HCT116 (cell line): Measurements from ENCODE around the gene MATK. TPM values are rescaled to one million over a fixed set of nuclear protein-coding genes. Genes with fewer than 3 reads are reported as not detected.

Experiments used
- ATAC-seq: fragments of 200-7000 bp; cut with Tn5 transposase; 2 replicates; pipeline ENCODE4 v1.9.1; 2020; ENCODE audit warnings: mild to moderate bottlenecking, moderate library complexity
- BruUV-seq: library from RNA; stranded (reverse); fragments of 400-500 nt; replicated peaks from 2 replicates; lab custom pipeline; 2021; lab: Mats Ljungman, UMichigan
- CTCF ChIA-PET: fragments of 300-600 bp; sonication (Branson Sonifier 250); formaldehyde crosslinking; loops from one replicate; lab custom pipeline; 2021; ENCODE audit warnings: antibody characterized with exemption; lab: Charles Lee
- POLR2A ChIA-PET: fragments of 300-600, 350-600 bp; sonication (Branson Sonifier 250); formaldehyde crosslinking; loops from one replicate; lab custom pipeline; 2021; ENCODE audit warnings: antibody characterized with exemption; lab: Charles Lee
- RAD21 ChIA-PET, 2 experiments: fragments of 300-600 bp; sonication (Branson Sonifier 250); formaldehyde crosslinking; loops; one replicate each; lab custom pipeline; 2023; ENCODE audit warnings: low total read pairs in 2 of 2; ENCODE audit not compliant: uncharacterized antibody in 2 of 2, unreplicated experiment in 2 of 2, low non-redundant PET in 1 of 2; lab: Charles Lee
- DNase-seq: peaks from one replicate; pipeline ENCODE4 v3.0.0-alpha.2; 2010; ENCODE audit warnings: low read depth, low spot score
- H2AFZ ChIP-seq: fragments of 200-600 bp; shearing (Covaris generic), sonication (generic); 2 replicates; pipeline ENCODE4 v1.6.1; 2017; ENCODE audit warnings: low read depth, mixed run types, mixed read lengths, antibody characterized with exemption, low read length; ENCODE audit not compliant: poor library complexity, severe bottlenecking
- H3K27ac ChIP-seq: 2 replicates; pipeline ENCODE4 v1.5.1; 2012; ENCODE audit warnings: low read depth, low read length
- H3K27me3 ChIP-seq: fragments of 200-600 bp; sonication (generic); 2 replicates; pipeline ENCODE4 v1.6.1; 2016; ENCODE audit warnings: mixed run types, low read length, mixed read lengths; ENCODE audit not compliant: insufficient read depth
- H3K36me3 ChIP-seq, 2 experiments: fragments of 200-500 bp in 1 of 2; fragments of 200-600 bp in 1 of 2; sonication (Bioruptor generic) in 1 of 2; sonication (generic) in 1 of 2; 2 replicates each; pipeline versions ENCODE4 v1.5.1 to v1.6.1; 2014 to 2016; ENCODE audit warnings: low read length in 2 of 2, inconsistent platforms in 1 of 2, mixed read lengths in 1 of 2, mixed run types in 1 of 2; ENCODE audit not compliant: insufficient read depth in 2 of 2, control insufficient read depth in 1 of 2
- H3K4me1 ChIP-seq, 2 experiments: fragments of 200-600 bp in 1 of 2; sonication (generic) in 1 of 2; 2 replicates each; pipeline versions ENCODE4 v1.5.1 to v1.6.1; 2012 to 2017; ENCODE audit warnings: low read length in 2 of 2, inconsistent platforms in 1 of 2, mild to moderate bottlenecking in 1 of 2, mixed read lengths in 1 of 2, mixed run types in 1 of 2, moderate library complexity in 1 of 2; ENCODE audit not compliant: insufficient read depth in 2 of 2, control insufficient read depth in 1 of 2
- H3K4me2 ChIP-seq: fragments of 200-600 bp; sonication (generic); 2 replicates; pipeline ENCODE4 v1.6.1; 2017; ENCODE audit warnings: mixed run types, low read length, mixed read lengths
- H3K4me3 ChIP-seq, 2 experiments: fragments of 200-600 bp in 1 of 2; sonication (generic) in 1 of 2; replicated peaks in 1 of 2; 2 replicates each; pipeline ENCODE4 v1.5.1; 2011 to 2016; ENCODE audit warnings: low read length in 2 of 2, control low read depth in 1 of 2, low read depth in 1 of 2, mild to moderate bottlenecking in 1 of 2, mixed read lengths in 1 of 2, mixed run types in 1 of 2
- H3K79me2 ChIP-seq: fragments of 200-600 bp; sonication (generic); 2 replicates; pipeline ENCODE4 v1.6.1; 2017; ENCODE audit warnings: mild to moderate bottlenecking, mixed run types, low read length, moderate library complexity, mixed read lengths; ENCODE audit not compliant: insufficient read depth
- H3K9ac ChIP-seq: fragments of 200-600 bp; sonication (generic); 2 replicates; pipeline ENCODE4 v1.6.1; 2016; ENCODE audit warnings: low read length, mixed read lengths
- H3K9me2 ChIP-seq: fragments of 200-600 bp; sonication (generic), shearing (Covaris generic); 2 replicates; pipeline ENCODE4 v1.6.1; 2017; ENCODE audit warnings: mixed run types, mild to moderate bottlenecking, moderate library complexity; ENCODE audit not compliant: insufficient read depth
- H3K9me3 ChIP-seq, 2 experiments: fragments of 200-500 bp in 1 of 2; fragments of 200-600 bp in 1 of 2; sonication (Bioruptor generic) in 1 of 2; sonication (generic) in 1 of 2; 2 replicates each; pipeline ENCODE4 v1.6.1; 2014 to 2017; ENCODE audit warnings: low read length in 2 of 2, mixed read lengths in 2 of 2, inconsistent platforms in 1 of 2, low read depth in 1 of 2, mild to moderate bottlenecking in 1 of 2, mixed run types in 1 of 2, moderate library complexity in 1 of 2; ENCODE audit not compliant: control insufficient read depth in 1 of 2, insufficient read depth in 1 of 2
- H4K20me1 ChIP-seq: fragments of 200-600 bp; sonication (generic), shearing (Covaris generic); 2 replicates; pipeline ENCODE4 v1.6.1; 2017; ENCODE audit warnings: mixed run types, mild to moderate bottlenecking, moderate library complexity; ENCODE audit not compliant: insufficient read depth
- CEBPB ChIP-seq: IDR thresholded peaks from 2 replicates; pipeline ENCODE4 v1.6.1; 2012; ENCODE audit warnings: low read depth
- EGR1 ChIP-seq: IDR thresholded peaks from 2 replicates; pipeline ENCODE4 v1.6.1; 2012; ENCODE audit warnings: low read depth
- EZH2 ChIP-seq: fragments of 200-600 bp; sonication (generic); IDR thresholded peaks from 2 replicates; pipeline ENCODE4 v1.6.1; 2017; ENCODE audit warnings: antibody characterized with exemption, mixed run types
- EZH2phosphoT487 ChIP-seq: fragments of 200-600 bp; IDR thresholded peaks from 2 replicates; pipeline ENCODE4 v1.6.1; 2018; ENCODE audit warnings: antibody characterized with exemption, borderline replicate concordance
- FOSL1 ChIP-seq: IDR thresholded peaks from 2 replicates; pipeline ENCODE4 v1.6.1; 2012; ENCODE audit warnings: low read depth
- JUND ChIP-seq: IDR thresholded peaks from 2 replicates; pipeline ENCODE4 v1.6.1; 2012
- POLR2AphosphoS5 ChIP-seq: IDR thresholded peaks from 2 replicates; pipeline ENCODE4 v1.6.1; 2011; ENCODE audit warnings: mild to moderate bottlenecking, low read depth, low read length, moderate library complexity
- RAD21 ChIP-seq: IDR thresholded peaks from 2 replicates; pipeline ENCODE4 v1.6.1; 2012; ENCODE audit warnings: low read depth, mild to moderate bottlenecking
- SIN3A ChIP-seq: IDR thresholded peaks from 2 replicates; pipeline ENCODE4 v1.6.1; 2012; ENCODE audit warnings: low read depth
- SRF ChIP-seq: IDR thresholded peaks from 2 replicates; pipeline ENCODE4 v1.6.1; 2012; ENCODE audit warnings: low read depth
- TCF7L2 ChIP-seq: IDR thresholded peaks from 2 replicates; pipeline ENCODE4 v1.7.0; 2011; ENCODE audit warnings: borderline replicate concordance, inconsistent platforms; ENCODE audit not compliant: insufficient read depth, insufficient read length; ENCODE audit errors: extremely low read depth
- YY1 ChIP-seq: IDR thresholded peaks from 2 replicates; pipeline ENCODE4 v1.6.1; 2011; ENCODE audit warnings: low read length, low read depth, moderate library complexity, mild to moderate bottlenecking; ENCODE audit not compliant: insufficient replicate concordance; ENCODE audit errors: extremely low read depth
- ZFX ChIP-seq: fragments of 450-650 bp; IDR thresholded peaks from 2 replicates; pipeline ENCODE4 v1.6.1; 2017
- ZNF274 ChIP-seq: fragments of 200-500 bp; sonication (Bioruptor generic); IDR thresholded peaks from 2 replicates; pipeline ENCODE4 v1.6.1; 2014; ENCODE audit warnings: mild to moderate bottlenecking, low read depth, low read length, inconsistent platforms
- intact Hi-C: fragments of 100-400 bp; cut with micrococcal nuclease; formaldehyde crosslinking; loops from 2 replicates; pipeline ENCODE4 v1.10.0; 2022
- total RNA-seq: library from RNA; stranded (reverse); gene quantifications from one replicate; pipeline ENCODE4 v1.2.1, GENCODE V29; 2021; ENCODE audit not compliant: unreplicated experiment
- TF ChIP-seq, protein P1 (sequence below): IDR thresholded peaks from 2 replicates; pipeline ENCODE4 v1.6.1; 2011; ENCODE audit warnings: mild to moderate bottlenecking, low read length, moderate library complexity; ENCODE audit not compliant: insufficient replicate concordance; ENCODE audit errors: extremely low read depth
- TF ChIP-seq, protein P2 (sequence below), 3 experiments: fragments of 200-600 bp in 1 of 3; sonication (generic) in 1 of 3; IDR thresholded peaks in 2 of 3; conservative IDR thresholded peaks in 1 of 3; 2 replicates each; pipeline ENCODE4 v1.5.1; 2012 to 2017; ENCODE audit warnings: low read depth in 2 of 3, low read length in 2 of 3, antibody characterized with exemption in 1 of 3, borderline replicate concordance in 1 of 3, control low read depth in 1 of 3, mild to moderate bottlenecking in 1 of 3, mixed read lengths in 1 of 3, mixed run types in 1 of 3, moderate library complexity in 1 of 3; ENCODE audit not compliant: insufficient read depth in 1 of 3
- TF ChIP-seq, protein P3 (sequence below): IDR thresholded peaks from 2 replicates; pipeline ENCODE4 v1.6.1; 2012; ENCODE audit warnings: low read depth
- TF ChIP-seq, protein P4 (sequence below): IDR thresholded peaks from 2 replicates; pipeline ENCODE4 v1.6.1; 2012

The MATK gene
- total RNA-seq, 1 experiment from 2014 or later = not detected

DNA sequence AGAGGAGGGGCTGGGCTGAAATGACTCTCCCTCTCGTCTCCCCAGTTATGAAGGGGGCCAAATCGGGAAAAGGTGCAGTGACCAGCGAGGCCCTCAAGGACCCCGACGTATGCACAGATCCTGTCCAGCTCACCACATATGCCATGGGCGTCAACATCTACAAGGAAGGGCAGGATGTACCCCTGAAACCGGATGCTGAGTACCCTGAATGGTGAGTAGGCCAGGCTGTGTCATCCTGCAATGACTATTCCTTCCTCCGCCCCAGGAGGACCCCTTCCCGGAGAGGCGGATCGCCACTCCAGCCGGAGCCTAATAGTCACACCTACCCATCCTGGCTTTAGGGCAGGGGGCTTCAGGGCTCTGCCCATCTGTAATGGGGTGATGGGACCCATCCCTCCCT is 21.1 kb downstream of the MATK start:
- no peak overlapping the region for H3K4me3 ChIP-seq
- ATAC-seq (no peak), DNase-seq (no peak)
- H4K20me1 ChIP-seq = no peaks in the 10 kb centered on the region
- H2AFZ ChIP-seq = no peak overlapping the region
- intact Hi-C loops = no loop called here
- H3K4me2 ChIP-seq = no peak overlapping the region
- TF ChIP-seq EGR1 = no peak
- TF ChIP-seq, protein P1, sequence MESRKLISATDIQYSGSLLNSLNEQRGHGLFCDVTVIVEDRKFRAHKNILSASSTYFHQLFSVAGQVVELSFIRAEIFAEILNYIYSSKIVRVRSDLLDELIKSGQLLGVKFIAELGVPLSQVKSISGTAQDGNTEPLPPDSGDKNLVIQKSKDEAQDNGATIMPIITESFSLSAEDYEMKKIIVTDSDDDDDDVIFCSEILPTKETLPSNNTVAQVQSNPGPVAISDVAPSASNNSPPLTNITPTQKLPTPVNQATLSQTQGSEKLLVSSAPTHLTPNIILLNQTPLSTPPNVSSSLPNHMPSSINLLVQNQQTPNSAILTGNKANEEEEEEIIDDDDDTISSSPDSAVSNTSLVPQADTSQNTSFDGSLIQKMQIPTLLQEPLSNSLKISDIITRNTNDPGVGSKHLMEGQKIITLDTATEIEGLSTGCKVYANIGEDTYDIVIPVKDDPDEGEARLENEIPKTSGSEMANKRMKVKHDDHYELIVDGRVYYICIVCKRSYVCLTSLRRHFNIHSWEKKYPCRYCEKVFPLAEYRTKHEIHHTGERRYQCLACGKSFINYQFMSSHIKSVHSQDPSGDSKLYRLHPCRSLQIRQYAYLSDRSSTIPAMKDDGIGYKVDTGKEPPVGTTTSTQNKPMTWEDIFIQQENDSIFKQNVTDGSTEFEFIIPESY = no peak
- TF ChIP-seq, protein P2, sequence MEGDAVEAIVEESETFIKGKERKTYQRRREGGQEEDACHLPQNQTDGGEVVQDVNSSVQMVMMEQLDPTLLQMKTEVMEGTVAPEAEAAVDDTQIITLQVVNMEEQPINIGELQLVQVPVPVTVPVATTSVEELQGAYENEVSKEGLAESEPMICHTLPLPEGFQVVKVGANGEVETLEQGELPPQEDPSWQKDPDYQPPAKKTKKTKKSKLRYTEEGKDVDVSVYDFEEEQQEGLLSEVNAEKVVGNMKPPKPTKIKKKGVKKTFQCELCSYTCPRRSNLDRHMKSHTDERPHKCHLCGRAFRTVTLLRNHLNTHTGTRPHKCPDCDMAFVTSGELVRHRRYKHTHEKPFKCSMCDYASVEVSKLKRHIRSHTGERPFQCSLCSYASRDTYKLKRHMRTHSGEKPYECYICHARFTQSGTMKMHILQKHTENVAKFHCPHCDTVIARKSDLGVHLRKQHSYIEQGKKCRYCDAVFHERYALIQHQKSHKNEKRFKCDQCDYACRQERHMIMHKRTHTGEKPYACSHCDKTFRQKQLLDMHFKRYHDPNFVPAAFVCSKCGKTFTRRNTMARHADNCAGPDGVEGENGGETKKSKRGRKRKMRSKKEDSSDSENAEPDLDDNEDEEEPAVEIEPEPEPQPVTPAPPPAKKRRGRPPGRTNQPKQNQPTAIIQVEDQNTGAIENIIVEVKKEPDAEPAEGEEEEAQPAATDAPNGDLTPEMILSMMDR (IDR thresholded peaks at IDR 0.05 in 2 of 3, conservative IDR thresholded peaks at IDR 0.05 in 1 of 3; ENCODE audit: borderline replicate concordance in 1 of 3, insufficient read depth in 1 of 3, low read depth in 2 of 3, low read length in 2 of 3) = no peak
- TF ChIP-seq ZFX = no peak
- TF ChIP-seq, protein P3, sequence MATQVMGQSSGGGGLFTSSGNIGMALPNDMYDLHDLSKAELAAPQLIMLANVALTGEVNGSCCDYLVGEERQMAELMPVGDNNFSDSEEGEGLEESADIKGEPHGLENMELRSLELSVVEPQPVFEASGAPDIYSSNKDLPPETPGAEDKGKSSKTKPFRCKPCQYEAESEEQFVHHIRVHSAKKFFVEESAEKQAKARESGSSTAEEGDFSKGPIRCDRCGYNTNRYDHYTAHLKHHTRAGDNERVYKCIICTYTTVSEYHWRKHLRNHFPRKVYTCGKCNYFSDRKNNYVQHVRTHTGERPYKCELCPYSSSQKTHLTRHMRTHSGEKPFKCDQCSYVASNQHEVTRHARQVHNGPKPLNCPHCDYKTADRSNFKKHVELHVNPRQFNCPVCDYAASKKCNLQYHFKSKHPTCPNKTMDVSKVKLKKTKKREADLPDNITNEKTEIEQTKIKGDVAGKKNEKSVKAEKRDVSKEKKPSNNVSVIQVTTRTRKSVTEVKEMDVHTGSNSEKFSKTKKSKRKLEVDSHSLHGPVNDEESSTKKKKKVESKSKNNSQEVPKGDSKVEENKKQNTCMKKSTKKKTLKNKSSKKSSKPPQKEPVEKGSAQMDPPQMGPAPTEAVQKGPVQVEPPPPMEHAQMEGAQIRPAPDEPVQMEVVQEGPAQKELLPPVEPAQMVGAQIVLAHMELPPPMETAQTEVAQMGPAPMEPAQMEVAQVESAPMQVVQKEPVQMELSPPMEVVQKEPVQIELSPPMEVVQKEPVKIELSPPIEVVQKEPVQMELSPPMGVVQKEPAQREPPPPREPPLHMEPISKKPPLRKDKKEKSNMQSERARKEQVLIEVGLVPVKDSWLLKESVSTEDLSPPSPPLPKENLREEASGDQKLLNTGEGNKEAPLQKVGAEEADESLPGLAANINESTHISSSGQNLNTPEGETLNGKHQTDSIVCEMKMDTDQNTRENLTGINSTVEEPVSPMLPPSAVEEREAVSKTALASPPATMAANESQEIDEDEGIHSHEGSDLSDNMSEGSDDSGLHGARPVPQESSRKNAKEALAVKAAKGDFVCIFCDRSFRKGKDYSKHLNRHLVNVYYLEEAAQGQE = no peak
- TF ChIP-seq EZH2phosphoT487 = no peak
- no peak for TF ChIP-seq RAD21
- no peak for TF ChIP-seq JUND
- no peak for TF ChIP-seq SRF
- no peak for TF ChIP-seq POLR2AphosphoS5
- no peak for TF ChIP-seq EZH2
- TF ChIP-seq YY1 = no peak
- TF ChIP-seq TCF7L2 = no peak
- no peak for TF ChIP-seq SIN3A
- no peak for TF ChIP-seq FOSL1
- TF ChIP-seq, protein P4, sequence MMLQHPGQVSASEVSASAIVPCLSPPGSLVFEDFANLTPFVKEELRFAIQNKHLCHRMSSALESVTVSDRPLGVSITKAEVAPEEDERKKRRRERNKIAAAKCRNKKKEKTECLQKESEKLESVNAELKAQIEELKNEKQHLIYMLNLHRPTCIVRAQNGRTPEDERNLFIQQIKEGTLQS = no peak
- no peak for TF ChIP-seq ZNF274
- no peak for TF ChIP-seq CEBPB
- no peaks in the 10 kb centered on the region for H3K9me2 ChIP-seq
- H3K9me3 ChIP-seq = no peaks in the 10 kb centered on the region
- H3K27ac ChIP-seq = no peak overlapping the region
- H3K79me2 ChIP-seq = peaks cover 19% of the 10 kb centered on the region
- peaks cover 0 to 5% of the 10 kb centered on the region in 2 experiments; a peak in 2 of 4 replicates for H3K36me3 ChIP-seq
- no TSS peak for BruUV-seq
- peaks cover 6 to 14% of the 10 kb centered on the region in 2 experiments; a peak in 2 of 4 replicates for H3K4me1 ChIP-seq
- ChIA-PET POLR2A (no interaction called here), CTCF (no interaction called here), RAD21 (no interaction called here)
- no peaks in the 10 kb centered on the region for H3K27me3 ChIP-seq
- no peak overlapping the region for H3K9ac ChIP-seq
